Adrenal gland (tissue), 5 donors: ENCODE results near the gene CACNA1C.

Experiments
- CTCF ChIP-seq, 6 experiments: fragments of 450-650 bp in 4 of 6; fragments of 200-600 bp in 2 of 6; sonication (generic) in 1 of 6; IDR thresholded peaks; 1 replicate in 5 of 6; 2 replicates in 1 of 6; pipeline versions ENCODE4 v1.5.1 to v1.8.0; 2016 to 2021; ENCODE audit warnings: antibody characterized with exemption in 6 of 6, mild to moderate bottlenecking in 2 of 6, moderate library complexity in 1 of 6
- POLR2A ChIP-seq, 2 donors: fragments of 450-650 bp; IDR thresholded peaks; one replicate each; pipeline ENCODE4 v1.6.1; 2017; ENCODE audit warnings: antibody characterized with exemption in 2 of 2, mild to moderate bottlenecking in 2 of 2, moderate library complexity in 1 of 2
- donor health status: DM: no; HTN: no; CAD: no.

GRCh38 chr12:2488131-2488530 lies 435.3 kb downstream of the CACNA1C start:
- TF ChIP-seq CTCF (IDR thresholded peaks at IDR 0.05) (no peak), POLR2A (IDR thresholded peaks at IDR 0.05) (no peak)
